Activated CD4-positive, alpha-beta T cell treated with anti-CD3 and anti-CD28 coated beads, Interleukin-2, amount 50 U/mL, for 4 hours (primary cell): Measurements from ENCODE around the gene SAMD11.

Source experiments
- DNase-seq, 2 experiments: peaks; one replicate each; pipeline ENCODE4 v3.0.0-alpha.2; 2020

Gene SAMD11

GRCh38 chr1:933603-933940 lies 9.8 kb downstream of the SAMD11 start:
- DNase-seq = no peak

GRCh38 chr1:934991-935750 lies 11.4 kb downstream of the SAMD11 start:
- no peak for DNase-seq

DNA sequence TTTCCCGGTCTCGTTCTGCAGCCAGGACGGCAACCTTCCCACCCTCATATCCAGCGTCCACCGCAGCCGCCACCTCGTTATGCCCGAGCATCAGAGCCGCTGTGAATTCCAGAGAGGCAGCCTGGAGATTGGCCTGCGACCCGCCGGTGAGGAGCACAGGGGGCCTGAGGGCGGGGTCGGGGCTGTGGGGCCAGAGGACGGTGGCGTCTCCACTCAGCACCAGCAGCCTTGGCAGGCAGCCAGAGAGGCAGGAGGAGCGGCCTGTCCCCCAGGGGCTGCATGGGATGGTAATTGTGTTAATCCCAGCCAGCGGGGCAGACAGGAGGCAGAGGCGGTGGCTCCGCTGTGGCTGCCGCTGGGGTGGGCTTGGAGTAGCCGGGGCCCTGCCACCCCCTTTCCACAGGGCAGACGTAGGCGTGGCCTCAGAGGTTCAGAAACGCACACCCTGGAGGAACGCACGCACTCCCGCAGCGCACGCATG lies 12.1 kb downstream of the SAMD11 start:
- DNase-seq = no peak

DNA sequence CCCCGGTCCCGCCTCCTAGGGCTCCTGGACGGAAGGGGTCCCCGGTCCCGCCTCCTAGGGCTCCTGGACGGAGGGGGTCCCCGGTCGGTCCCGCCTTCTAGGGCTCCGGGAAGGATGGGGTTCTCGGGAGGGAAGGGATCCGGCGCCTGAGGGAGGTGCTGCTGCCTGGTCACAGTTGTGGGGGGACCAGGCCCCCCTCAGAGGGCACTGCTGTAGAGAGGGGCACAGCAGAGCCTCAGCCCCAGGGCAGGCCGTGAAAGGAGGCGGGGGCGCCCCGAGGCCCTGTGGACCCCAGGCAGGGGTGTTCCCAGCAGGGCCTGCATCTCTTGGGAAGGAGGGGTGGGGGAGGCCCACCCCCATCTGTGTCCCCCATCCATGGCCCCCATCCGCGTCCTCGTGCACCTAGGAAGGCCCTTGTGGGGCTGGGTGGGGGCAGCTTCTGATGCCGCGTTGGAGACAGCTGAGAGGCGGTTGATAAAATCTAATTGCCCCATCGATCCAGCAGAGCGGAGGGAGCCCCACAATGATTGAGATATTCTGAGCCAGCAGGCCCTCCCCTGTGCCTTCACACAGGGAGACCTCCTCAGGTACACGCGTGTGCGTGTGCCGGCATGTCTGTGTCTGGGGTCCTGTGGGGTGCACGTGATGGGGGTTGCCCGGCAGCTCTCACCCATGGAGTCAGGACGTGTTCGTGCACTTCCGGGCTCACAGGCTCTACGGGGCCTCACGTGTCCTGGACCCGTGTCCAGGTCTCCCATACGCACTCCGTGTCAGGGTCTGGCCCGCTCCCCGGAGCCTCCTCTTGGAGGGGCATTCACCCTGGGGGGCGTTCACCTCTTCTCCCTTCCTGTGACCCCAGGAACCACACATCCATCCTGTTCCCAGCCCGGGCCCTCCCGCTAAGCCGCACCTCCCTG lies 12.9 kb downstream of the SAMD11 start:
- DNase-seq = no peak

DNA sequence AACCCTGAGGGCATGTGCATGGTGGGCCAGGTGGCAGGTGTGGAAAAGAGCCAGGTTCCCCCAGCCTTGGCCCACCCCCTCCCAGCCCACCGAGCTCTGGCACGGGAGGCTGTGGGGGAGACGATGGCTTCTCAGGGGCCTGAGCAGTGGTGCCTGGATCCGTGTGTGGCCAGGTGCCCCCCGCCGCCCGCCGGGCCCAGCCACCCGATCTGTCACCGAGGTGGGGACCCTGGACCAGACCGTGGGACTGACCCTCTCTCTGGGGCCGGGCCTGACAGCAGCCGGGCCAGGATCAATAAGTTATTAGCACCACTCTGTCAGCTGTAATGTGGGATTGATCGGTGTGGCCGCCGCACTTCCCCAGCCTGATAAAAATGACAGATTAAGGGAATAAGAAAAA lies 13.8 kb downstream of the SAMD11 start:
- DNase-seq = no peak

- no peak for DNase-seq
Measured at GRCh38 chr1:938088-938683, 14.5 kb downstream of the SAMD11 start.

DNA sequence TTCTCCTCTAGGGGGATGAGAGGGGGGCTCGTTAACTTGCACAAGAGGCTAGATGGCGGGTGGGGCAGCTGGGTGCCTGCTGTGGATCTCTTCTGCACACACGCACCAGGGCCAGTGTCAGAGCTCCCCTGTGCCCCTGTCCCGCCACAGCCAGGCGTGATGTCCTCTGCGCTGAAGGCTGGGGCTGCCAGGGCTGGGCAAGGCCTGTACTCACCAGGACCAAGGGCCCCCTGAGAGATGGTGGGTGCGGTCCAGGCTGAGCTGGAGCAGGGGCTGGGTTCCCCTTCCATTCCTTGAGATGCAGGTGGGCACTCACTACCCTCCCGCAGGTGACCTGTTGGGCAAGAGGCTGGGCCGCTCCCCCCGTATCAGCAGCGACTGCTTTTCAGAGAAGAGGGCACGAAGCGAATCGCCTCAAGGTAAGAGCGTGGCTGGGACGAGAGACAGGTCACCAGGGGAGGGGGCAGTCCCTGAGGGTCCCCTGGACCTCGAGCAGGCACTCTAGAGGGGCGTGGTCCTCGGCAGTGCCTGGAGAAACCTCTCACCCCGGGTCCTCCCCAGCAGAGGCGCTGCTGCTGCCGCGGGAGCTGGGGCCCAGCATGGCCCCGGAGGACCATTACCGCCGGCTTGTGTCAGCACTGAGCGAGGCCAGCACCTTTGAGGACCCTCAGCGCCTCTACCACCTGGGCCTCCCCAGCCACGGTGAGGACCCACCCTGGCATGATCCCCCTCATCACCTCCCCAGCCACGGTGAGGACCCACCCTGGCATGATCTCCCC lies 15.2 kb downstream of the SAMD11 start:
- no peak for DNase-seq

GRCh38 chr1:939511-940106 lies 15.9 kb downstream of the SAMD11 start:
- no peak for DNase-seq

GRCh38 chr1:940107-941014 lies 16.6 kb downstream of the SAMD11 start:
- no peak for DNase-seq

DNA sequence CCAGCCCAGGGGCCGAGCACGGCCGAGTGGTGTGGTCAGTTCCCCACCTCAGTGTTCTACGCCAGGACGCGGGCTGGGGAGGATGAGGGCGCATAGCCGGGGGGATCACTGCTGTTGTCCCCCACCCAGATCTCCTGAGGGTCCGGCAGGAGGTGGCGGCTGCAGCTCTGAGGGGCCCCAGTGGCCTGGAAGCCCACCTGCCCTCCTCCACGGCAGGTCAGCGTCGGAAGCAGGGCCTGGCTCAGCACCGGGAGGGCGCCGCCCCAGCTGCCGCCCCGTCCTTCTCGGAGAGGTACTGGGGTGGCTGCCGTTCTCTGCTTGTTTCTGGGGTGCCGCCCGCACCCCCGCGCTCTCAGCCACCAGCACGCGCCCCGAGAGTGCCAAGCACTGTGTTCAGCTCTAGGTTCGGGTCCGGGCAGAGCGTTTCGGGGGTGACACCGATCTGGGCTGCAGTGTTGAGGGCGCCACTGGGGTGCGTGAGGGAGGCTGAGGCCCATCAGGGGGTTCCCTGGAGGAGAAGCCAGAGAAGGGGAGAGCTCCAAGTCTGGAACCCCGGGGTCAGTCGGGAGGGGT lies 17.4 kb downstream of the SAMD11 start:
- no peak for DNase-seq

- no peak for DNase-seq
Measured at GRCh38 chr1:941588-942383, 18.1 kb downstream of the SAMD11 start.

DNA sequence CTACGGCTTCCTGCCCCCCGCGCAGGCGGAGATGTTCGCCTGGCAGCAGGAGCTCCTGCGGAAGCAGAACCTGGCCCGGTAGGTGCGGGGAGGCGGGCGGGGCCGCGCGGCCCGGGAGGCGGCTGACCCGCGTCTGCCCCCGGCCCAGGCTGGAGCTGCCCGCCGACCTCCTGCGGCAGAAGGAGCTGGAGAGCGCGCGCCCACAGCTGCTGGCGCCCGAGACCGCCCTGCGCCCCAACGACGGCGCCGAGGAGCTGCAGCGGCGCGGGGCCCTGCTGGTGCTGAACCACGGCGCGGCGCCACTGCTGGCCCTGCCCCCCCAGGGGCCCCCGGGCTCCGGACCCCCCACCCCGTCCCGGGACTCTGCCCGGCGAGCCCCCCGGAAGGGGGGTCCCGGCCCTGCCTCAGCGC lies 18.7 kb downstream of the SAMD11 start:
- DNase-seq = no peak

DNA sequence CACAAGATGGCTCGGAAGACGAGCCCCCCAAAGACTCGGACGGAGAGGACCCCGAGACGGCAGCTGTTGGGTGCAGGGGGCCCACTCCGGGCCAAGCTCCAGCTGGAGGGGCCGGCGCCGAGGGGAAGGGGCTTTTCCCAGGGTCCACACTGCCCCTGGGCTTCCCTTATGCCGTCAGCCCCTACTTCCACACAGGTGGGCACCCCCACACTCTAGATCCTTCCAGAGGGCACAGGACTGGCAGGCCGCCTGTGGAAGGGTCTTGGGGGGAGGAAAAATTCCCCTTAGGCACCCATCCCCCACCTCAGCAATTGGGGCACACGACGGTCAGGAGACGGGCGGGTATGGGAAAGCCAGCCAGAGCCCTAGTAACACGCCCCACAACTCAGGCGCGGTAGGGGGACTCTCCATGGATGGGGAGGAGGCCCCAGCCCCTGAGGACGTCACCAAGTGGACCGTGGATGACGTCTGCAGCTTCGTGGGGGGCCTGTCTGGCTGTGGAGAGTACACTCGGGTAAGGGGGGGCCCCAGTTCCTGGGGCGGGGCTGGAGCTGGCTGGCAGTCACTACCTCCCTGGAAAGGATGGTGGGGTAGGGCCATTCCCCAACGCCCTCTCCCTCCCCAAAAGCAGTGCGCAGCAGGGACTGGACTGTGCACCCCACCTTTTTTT lies 19.3 kb downstream of the SAMD11 start:
- no peak for DNase-seq

DNA sequence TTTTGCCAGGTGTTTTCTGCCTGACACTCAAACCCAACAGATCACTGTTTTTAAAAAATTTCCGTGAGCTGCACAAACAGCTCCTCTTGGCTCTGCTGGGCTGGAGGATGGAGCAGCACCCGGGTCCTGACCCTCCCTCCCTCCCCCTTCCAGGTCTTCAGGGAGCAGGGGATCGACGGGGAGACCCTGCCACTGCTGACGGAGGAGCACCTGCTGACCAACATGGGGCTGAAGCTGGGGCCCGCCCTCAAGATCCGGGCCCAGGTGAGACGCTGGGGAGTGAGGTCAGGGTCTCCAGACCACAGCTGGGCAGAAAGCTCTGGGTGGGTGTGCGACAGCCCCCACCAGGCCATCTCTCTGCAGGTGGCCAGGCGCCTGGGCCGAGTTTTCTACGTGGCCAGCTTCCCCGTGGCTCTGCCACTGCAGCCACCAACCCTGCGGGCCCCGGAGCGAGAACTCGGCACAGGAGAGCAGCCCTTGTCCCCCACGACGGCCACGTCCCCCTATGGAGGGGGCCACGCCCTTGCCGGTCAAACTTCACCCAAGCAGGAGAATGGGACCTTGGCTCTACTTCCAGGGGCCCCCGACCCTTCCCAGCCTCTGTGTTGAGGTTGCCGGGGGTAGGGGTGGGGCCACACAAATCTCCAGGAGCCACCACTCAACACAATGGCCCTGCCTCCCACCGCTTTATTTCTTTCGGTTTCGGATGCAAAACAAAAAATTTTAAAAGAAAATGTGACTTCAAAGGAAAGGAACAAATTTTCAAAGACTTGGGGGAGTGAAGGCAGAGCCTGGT lies 20.0 kb downstream of the SAMD11 start:
- DNase-seq = no peak

DNA sequence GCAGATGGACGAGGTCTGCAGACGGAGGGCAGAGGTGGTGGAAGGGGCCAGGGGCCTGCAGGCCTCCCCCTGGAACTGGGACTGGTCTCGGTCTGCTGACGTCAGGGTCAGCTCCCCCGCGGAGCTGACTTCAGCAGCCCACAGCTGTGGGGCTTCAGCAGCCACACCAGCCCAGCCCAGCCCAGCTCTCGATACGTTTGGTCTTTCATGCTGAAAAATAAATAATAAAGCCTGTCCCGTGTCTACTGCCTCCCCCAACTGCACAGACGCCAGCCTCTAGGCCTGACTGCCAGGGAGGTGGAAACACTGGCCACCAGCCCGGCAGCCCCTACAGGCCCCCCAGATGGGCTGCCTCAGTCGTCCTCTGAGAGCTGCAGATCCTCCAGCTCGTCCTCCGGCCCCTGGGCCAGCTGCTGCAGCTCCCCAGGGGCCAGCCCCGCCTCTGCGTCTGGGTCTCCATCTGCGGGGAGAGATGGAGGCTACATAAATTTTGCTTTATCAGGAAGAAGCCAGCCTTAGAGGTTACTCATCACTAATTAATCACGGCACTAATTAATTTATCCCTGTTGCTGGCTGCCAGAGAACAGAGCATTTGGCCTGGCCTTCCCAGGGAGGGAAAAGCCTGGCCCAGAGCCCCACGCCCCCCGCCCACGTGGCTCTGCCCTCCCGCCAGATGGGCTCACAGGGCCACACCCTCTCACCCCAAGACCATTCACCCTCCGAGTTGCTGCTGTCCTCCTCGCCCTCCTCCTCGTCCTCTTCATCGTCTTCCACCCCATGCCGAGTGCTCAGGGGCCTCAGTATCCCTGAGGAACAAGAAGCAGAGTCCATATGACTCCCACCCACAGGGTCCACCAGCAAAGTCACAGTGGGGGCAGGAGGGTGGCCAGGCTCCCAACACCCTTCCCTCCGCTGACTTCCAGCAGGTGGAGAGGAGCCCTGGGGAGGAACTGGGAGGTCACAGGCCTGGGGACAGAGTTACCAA lies 20.9 kb downstream of the SAMD11 start:
- no peak for DNase-seq

GRCh38 chr1:945688-946556 lies 22.2 kb downstream of the SAMD11 start:
- DNase-seq = no peak
